B cell (primary cell): ENCODE data around the gene PRR18.

Experiments
- CTCF ChIP-seq: fragments of 200-600 bp; IDR thresholded peaks from one replicate; pipeline ENCODE4 v1.8.0; 2022; ENCODE audit warnings: antibody characterized with exemption, mild to moderate bottlenecking
- EZH2 ChIP-seq: IDR thresholded peaks from 2 replicates; pipeline ENCODE4 v1.6.1; 2012; ENCODE audit warnings: borderline replicate concordance, low read depth, mild to moderate bottlenecking, moderate library complexity, low read length; ENCODE audit not compliant: insufficient read depth, poor library complexity, severe bottlenecking

- TF ChIP-seq CTCF (no peak), EZH2 (no peak)
Observed at GRCh38 chr6:166341977-166342348, 33.8 kb upstream of the PRR18 start.
